Activated naive CD4-positive, alpha-beta T cell (primary cell): ENCODE measurements around the gene GPR50.

ENCODE experiments used
- DNase-seq, 4 experiments: peaks; one replicate each; lab custom pipeline; 2025; lab: John Stamatoyannopoulos, UW

Gene GPR50

DNA sequence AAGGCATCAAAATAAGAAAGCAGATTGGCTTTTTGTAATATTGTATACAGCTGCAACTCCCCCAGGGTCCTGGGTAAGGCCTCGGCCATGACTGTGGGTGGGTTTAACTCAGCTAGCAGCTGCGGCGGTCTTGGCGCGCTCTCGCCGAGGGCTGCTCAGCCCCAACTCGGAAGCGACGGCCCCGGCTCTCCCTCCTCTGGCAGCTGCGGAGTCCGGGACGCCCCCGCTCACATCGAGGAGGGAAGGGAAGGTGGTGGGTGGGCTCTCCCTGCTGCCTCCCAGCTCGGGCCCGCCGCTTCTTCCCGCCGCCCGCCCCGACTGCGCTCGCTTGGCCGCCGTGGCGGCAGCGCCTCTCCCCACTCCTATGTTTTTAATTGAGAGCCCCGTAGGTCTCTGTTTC lies 51.2 kb downstream of the GPR50 start:
- DNase-seq, result no peak

DNA sequence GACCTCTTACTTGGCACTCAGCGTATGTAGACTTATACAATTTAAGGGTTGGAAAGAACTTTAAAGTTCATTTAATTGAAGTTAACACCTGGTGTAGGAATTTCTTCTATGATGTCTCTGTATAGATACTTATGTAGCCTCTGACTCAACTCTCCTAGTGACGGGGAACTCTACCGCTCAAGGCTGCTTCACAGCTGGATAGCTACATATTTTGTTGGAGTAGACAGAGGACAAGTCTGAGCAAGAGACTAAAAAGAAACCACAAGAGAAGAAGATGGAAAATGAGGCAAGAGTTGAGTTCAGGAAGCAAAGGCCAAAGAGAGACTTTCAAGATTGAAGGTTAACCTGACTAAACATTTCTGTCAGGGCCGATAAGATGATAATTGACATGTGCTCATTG lies 52.6 kb downstream of the GPR50 start:
- no peak for DNase-seq
